ENCODE data around the gene PIP5KL1.
"Not testable (repeated sequence)": the region's sequence is repeated elsewhere in the genome, so short reads cannot be mapped to it uniquely, and the experiment has no call there.

Gene PIP5KL1

DNA sequence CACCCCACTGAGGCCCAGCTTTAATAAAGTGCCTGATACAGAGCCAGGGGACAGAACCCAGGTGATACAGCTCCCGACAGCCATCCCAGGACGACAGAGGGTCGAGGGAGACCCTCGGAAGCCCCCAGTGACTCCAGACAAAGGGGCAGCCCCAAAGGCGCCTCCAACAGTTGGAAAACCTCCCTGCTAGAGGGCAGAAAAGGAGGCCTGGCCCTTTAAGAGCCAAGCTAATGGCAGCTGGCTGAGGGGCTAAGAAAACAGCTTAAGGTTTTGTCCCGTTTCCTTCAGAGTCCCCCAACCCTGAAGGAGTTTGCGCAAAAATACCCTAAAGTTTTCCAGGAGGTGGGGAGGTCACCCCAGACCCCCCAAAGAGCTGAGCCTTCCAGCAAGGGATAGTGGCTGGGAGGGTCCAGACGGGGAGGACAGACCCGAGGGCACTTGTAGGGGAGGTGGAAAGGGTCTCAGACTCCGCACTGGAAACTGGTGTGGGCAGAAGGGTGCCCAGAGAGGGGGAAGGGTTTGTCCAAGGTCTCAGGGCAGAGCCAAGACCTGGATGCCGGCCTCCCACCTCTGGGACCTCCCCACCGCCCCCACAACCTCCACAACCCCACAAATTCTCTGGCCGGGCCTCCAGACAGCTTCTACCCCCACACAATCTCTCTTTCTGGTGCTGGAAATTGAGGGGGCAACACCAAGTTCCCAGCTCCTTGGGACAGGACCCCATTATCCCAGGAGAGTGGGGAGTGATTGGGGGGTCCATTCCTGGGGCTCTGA, 44.9 kb downstream of the PIP5KL1 start:
- no peak for DNase-seq

DNA sequence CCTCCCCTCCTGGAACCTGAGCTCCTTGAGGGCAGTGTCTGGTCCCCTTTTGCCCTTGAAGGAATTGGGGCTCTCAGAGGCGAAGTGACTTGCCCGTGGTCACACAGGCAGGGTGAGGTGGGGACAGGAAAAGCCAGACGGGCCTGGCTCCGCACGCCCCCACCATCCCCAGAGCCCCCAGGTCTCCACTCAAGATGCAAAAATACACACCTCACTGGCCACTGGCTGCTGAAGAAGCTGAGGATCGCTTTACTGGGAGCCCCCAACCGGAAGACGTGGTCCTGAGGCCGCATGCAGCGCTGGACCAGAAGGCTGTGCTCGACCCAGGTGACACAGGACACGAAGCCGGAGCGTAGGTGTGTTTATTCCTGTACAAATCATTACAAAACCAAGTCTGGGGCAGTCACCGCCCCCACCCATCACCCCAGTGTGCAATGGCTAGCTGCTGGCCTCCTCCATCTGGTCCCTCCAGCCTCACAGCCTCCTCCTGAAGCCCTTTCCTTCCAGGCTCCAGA, 45.5 kb downstream of the PIP5KL1 start:
- DNase-seq, result no peak

DNA sequence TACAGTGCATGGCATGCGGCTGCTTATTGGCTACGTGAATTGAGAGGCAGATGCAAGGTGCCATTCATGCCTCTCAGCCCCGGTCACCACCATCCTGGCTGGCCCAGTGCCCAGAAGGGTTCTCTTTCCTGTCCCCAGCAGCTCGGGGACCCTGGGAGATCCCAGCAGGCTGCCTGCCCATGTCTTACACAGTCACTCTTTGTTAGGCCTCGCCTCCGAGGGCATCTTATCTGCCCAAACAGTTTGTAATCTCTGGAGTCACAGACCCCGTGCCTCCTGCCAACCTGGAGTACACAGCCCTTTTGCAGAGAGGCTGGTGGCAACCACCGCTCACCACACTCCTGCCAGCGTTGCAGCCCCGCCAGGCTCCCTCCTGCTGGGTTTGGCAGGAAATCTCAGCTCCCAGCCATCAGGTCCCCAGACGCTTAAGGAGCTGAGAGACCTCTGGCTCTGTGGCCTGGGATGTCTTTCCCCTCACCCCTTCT, 46.1 kb downstream of the PIP5KL1 start:
- no peak for DNase-seq

DNA sequence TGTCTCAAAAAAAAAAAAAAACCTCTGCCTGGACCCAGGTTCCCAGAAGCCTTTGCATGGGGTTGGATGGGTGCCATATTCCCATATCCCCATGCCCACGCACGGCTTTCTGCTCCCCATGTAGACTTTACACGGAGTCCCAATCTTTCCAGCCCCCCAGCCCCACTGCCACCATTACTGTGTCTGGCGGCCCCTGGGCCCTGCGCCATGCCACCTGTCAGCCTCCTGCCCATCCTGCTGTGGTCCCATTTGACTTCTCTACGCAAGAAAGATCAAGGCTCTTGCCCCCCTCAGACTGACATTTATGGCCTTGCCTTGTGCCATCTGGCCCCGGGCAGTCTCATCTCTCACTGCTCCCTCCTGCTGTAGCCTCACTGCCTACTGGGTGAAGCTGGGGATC, 46.6 kb downstream of the PIP5KL1 start:
- no peak for DNase-seq

DNA sequence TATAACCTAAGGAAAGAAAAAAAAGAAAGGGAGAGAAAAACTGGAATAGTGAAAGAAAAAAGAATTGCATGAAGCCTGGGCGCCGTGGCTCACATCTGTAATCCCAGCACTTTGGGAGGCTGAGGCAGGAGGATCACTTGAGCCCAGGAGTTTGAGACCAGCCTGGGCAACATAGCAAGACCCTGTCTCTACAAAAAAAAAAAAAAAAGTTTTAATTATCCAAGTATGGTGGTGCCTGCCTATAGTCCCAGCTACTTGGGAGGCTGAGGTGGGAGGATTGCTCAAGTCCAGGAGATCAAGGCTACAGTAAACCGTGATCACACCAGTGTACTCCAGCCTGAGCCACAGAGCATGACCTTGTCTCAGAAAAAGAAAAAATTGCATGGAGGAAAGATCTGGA, 48.9 kb downstream of the PIP5KL1 start:
- not testable (repeated sequence) for DNase-seq

DNA sequence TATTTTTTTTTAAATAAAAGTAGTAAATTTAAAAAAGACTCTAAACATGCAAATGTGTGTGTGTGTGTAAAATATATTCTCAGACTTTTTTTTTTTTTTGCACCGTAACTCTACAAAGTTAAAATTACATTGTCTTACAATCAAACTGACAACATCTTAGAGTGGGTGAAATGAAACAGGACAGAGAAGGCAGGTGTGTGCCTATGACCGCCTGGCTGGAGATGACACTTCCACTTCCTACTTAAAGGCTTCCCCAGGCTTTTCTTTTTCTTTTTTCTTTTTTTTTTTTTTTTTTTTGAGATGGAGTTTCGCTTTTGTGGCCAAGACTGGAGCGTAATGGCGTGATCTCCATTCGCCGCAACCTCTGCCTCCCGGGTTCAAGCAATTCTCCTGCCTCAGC, 50.4 kb downstream of the PIP5KL1 start:
- no peak for DNase-seq

DNA sequence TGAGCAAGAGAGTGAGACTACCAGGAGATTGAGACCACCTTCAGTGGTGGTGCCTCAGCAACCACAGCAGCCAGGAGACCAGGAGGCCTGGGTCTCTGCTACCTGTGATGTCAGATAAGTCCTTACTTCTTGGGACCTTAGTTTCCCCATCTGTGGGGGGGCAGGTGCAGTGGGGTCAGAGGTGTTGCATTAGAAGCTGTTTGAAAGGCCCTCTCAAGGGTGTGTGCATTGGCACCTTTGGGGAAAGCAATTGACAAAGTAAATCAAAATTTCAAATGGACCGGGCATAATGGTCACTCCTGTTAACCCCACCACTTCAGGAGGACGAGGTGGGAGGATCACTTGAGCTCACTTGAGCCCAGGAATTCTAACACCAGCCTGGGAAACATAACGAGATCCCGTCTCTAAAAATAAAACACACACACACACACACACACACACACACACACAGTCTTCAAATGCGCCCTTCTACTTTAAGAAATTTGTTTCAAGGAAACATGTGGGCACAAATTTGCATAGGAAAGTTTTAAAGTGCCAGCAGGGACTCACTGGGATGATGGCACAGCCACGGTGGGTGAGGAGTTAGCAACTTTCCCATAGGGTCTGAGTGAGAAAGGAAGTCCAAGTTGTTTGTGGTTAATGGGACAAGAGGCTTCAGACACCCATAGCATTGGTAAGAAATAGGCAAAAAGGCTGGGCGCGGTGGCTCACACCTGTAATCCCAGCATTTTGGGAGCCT, 51.8 kb downstream of the PIP5KL1 start:
- no peak for DNase-seq

DNA sequence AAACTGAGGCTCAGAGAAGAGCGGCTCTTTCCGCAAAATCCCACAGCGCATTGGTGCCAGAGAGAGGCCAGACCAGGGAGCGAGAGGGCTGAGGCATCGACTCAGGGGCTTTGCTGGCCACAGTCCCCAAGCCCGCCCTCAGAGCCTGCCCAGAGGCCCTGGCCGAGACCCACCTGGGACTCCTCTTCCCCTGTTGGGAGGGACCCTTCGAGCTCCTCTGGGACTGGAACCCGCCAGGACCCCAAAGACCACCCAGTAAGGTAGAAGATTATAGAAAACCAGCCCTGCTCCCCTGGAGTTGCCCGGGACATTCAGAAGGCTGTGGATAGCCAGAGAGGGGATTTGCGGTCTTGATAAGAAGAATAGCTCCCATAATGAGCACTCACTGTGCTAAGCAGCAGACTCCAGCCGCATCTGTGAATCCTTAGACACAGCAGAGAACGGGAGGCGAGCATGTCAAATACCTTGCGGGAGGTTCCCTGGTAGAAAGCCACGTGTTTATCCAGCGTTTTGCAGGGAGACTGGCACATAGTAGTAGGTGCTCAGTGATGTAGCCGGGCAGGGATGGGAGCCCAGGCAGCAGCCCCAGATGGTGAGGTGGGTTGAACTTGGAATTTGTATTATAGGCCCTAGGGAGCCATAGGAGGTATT, 52.5 kb downstream of the PIP5KL1 start:
- DNase-seq, result no peak

DNA sequence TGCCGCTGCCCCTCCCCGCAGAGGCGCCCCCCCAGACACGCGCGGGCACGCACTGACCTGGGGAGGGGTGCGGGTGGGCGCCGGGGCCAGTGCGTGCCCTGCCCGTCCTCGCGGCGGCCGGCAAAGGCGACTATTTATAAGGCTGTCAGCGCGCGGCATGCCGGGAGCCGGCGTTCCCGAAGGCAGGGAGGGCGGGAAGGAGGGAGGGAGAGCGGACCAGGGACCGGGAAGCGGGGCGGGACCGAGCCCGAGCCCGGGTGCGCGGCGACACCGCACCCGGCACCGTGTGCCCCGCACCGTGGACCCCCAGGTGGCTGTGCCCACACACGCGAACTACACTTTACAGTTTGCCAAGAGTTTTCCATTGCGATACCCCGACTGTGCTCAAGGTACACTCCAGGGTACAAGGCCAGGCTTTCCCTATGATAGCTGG, 53.0 kb downstream of the PIP5KL1 start, which contains the start of gene AK1:
Gene AK1 (minus strand): TSS at position 110 of the 433 bp plus-strand sequence. CDS start 3,058 bp downstream, outside the sequence.
- no peak for DNase-seq

DNA sequence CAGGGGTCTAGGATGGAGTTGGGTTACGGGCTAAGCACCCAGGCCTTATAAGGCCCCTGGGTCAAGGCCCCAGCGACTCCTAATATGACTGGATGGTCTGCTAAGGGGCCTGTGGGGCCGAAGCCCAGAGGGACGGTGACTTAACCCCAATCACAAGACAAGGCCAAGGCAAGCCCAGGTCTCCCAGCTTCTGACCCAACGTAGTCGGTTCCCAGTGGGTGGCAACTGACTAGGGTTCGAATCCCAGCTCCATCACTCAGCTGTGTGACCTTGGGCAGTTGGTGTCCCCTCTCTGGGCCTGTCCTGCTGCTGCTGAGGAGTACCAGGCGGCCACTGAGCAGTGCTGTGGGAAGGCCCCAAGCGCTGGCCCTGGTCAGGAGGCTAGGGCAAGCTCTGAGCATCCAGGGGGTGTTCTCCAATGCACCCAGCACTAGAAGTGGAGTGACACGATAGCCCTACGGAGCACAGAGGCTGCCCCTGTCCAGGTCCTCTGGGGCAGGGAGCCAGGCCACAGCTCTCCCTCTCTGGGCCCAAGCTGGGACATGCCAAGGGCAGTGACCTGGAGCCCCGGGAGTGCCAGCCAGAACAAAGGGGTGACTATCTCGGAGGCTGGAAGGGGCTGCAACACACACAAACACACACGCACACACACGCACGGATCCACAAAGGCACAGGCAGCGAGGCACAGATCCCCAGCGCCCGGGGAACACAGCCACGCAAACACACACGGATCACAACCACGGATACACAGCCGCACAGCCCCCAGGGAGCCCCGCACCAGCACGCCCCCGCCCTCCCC, 53.6 kb downstream of the PIP5KL1 start:
- DNase-seq, result no peak

DNA sequence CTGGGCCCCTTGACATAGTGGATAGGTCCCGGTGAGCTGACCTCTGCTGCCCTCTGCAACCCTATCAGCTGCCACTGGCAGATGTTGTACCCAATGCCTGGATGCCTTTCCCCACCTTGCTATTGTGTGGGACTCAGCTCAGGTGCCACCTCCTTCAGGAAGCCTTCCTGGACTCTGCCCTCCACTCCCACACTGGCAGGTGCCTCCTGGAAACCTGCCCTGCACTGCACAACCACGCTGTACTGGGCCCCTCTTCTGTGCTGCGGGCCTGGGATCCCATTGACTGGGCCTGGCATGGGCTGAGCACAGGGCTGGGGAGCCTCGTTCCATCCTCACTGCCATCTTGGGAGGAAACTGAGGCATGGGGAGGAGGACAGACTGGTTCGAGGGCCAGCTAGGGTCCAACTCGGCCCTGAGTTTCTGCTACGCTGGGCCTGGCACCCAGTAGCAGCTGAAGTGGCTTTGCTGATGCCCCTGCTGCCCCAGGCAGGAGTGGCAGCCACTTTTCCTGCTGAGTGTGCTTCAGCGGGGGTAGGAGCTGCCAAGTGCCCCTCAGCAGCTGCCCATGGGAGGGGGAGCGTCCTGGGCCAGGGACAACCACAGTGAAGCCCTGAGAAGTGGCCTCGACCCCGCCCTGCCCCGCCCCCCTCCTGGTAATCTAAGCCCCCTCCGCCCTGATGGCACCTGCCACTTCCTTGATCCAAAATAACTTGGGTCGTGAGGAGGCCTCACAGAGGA, 54.4 kb downstream of the PIP5KL1 start:
- DNase-seq, result no peak

DNA sequence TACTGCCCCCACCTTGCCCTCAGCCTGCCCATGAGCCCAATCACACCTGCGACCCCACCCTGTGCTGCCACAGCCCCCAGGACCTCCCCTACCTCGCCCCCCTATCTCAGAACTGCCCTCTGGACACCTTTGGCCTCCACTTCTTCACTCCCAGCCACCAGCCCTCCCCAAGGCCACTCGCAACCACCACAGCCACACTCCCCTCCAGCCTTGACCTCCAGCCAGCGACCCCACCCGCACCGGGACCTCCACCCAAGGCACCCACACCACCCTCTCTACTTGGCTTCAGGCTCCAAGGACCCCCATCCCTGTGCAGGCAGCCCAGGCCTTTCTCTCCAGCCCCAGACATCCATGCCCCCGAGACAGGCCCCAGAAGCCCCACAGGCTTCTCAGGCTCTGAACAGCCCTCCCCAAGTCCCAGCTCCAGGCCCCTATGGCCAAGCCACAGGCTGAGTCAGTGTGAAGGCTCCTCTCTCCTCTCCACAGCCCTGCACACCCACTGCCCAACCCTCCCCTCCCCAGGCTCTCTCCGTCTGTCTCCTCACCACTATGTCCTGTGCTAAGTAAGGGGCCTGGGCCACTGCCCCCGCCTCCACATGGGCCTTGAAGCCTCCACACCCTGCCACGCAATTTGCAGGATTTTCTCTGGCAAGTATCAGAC, 55.1 kb downstream of the PIP5KL1 start:
- DNase-seq, result no peak

DNA sequence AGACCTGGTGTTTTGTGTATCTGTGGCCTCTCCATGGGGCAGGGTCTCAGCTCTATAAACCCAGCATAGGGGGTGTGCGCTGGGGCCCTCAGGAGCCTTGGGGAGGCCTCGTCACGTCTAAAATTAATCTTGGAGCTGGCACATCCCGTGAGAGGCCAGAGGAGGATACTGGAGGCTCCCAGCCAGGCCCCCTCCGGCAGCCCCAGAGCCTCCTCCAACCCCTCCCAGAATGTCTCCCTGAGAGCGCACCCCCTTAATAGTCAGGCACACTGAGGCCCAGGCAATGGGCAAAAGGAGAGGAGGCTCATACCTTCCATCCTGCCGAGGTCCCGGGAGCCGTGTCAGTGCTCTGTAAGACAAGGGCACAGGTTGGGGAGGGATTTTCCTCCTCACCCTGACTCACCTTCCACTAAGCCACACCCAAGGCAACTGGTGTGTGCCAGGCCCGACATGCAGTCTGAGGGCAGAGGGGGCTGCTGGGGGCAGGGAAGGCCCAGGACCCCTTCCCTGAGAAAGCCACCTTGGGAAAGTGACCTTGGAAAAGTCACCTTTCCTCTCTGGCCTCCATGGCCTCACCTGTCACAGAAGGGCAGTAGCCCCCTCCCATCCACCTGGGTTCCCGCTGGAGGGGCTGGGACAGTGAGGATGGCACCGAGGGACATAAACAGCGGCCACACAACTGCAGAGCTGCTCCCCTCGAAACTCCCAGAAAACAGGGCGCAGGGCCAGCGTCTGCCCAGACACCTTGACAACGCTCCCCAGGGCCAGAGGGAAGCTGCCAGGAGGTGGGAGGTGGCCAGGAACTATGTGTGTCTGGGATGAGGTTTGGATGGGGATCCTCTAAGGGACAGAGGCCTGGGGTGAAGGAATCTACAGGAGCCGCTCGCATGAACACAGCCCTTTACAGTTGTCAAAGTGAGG, 56.0 kb downstream of the PIP5KL1 start:
- DNase-seq, result no peak

DNA sequence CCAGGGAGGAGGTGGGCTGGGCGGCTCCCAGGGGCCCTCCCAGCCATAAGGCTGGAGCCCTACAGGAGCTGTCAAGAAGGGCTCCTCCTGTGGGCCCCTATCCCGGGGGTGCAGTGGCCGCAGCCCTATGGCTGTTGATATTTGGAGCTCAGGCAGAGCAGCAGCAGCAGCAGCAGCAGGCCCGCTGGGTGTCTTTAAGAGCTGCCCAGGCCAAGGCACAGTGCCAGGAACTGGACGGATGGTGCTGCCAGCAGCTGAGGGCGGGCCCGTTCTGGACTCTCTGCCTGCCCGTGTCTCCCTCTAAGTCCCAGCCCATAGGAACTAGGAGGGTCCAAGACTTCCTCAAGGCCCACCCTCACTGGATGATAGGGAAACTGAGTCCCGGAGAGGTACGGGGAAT, 56.7 kb downstream of the PIP5KL1 start:
- DNase-seq, result no peak

DNA sequence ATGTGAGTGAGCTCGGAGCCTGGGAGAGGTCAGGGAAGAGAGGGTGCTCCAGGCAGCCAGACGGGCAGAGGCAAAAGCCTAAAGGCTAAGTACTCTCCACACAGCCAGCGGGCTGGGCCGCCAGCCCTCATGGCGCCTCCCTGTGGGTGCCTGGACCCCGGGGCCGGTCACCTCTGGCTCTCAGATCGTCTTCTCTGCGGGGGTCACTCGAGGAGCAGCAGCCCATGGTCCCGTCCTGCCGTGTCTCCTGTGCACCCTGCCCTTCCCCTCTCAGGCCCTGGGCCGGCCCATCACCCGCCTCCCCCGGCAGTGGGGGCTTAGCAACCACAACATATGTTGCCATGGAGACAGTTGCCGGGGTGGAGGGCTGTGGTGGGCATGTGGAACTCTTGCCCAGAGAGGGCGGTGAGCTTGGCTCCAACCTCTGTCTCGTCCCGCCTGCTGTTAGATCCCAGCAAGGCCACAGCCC, 57.3 kb downstream of the PIP5KL1 start:
- DNase-seq, result no peak

DNA sequence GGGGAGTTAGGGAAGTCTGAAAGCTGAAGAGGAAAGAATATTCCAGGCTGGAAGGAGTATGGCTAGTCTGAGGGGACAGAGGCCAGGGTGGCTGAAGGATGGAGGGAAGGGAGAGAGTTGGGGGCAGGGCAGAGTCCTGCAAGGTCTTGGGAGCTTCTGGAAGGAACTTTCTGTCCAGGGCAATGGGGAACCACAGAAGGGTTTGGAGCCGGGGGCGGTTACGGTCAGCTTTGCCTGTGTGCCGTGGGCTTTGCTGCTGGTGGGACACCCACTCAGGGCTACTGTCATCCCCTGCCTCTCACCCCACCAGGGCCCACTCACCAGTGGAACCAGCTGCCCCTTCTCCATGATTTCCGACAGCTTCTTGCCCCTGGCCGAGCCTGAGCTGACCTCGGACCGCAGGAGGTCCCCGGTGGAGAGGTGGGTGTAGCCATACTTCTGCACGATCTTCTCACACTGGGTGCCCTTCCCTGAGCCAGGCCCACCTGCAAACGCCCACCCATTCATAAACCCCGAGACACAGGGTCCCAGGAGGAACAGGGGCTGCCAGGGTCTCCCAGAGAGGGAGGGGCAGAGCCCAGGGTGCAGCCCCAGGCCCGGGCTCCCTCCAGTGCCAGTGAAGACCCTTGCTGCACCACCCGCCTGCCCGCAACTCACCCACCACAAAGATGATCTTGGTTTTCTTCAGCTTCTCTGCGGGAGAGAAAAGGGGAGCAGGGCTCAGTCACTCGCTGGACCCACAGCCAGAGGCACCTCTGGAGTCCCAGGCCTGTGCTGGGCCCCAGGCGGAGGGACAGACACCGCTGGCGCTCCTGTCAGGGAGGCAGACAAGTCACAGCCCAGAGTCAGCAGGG, 58.0 kb downstream of the PIP5KL1 start:
- DNase-seq, result no peak

DNA sequence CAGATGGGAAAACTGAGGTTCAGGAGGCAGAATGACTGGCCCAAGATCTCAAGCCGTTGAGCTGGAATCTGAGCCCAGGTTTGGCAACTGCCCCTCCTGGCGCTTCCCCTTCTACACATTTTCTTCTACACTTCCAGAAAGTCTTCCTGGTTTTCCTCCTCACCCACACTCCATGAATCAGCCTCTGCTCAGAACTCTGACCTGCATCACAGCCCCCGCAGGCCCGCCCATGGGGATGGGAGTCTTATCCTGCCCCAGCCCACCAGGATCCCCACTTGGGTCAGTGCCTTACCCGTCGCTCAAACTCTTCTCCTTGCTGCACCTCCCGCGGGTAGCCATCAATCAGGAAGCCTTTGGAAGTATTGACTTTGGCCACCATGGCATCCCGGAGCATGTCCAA, 59.0 kb downstream of the PIP5KL1 start:
- no peak for DNase-seq

DNA sequence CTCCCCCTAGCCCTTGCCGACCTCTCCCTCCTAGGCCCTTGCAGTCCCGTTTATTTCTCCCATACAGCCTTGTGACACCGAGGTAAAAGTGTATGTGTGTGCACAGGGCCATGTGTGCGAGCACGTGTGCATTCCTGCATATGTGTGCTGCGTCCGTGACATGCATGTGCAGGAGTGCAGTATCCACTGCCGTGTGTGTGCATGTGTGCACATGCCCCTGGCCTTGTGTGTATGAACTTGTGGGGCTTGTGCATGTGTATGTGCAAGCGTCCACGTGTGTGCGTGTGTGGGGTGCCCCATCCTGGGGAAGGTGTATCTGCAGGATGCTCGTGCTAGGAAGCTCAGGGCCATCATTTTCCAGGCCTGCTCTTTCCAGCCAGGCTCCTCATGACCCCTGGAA, 59.7 kb downstream of the PIP5KL1 start:
- no peak for DNase-seq

Data from stimulated activated naive CD4-positive, alpha-beta T cell (primary cell).